HG03064 (cell line): ENCODE measurements around the gene SYT3.

ENCODE experiments used
- ATAC-seq: cut with Tn5 transposase; IDR thresholded peaks from one replicate; pipeline ENCODE4 v1.9.1; 2021; ENCODE audit warnings: low read depth; ENCODE audit not compliant: unreplicated experiment

SYT3 gene

GRCh38 chr19:50662651-50663481 lies 23.2 kb upstream of the SYT3 start:
- ATAC-seq = no peak

DNA sequence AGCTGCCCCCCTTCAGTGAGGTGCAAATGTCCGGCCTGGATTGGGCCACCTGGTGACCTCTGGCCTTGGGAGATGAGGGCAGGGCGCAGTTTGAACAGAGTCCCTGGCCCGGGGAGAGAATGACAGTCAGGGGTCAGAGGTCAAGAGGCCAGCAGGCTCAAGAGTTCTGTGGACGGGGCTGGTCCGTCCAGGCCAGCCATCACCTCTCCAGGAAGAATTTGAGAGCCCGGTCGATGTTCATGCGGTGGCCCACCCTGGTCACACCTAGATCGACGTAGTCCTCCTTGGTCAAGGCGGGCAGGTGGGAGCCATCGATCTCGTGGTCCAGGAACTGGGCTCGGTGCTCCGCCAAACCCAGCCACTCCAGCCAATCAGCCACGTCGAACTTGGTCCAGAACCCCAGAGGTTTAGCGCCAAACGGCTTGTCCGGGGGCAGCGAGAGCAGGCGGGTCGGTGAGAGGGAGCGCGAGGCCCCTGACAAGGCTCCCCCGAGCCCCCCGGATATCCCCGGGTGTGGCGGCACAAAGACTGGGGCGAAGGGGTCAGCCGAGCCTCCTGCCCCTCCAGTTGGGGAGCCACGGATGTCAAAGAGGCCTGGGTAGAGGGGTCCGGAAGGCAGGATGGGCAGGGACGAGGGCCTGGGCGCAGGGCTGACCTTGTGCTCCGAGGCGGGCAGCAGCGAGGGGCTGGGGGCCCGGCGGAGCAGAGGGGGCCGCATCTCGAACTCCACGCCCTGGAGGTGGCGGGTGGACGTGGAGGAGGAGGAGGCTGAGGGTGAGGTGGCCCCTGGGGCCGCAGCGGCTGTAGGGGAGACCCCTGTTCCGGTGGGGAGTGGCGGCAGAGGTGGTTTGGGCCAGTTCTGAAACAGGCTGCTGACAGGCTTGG lies 22.3 kb upstream of the SYT3 start:
- no peak for ATAC-seq

GRCh38 chr19:50661023-50661422 lies 21.3 kb upstream of the SYT3 start:
- no peak for ATAC-seq

- ATAC-seq = no peak
Observed at GRCh38 chr19:50660088-50660366, 20.3 kb upstream of the SYT3 start.

DNA sequence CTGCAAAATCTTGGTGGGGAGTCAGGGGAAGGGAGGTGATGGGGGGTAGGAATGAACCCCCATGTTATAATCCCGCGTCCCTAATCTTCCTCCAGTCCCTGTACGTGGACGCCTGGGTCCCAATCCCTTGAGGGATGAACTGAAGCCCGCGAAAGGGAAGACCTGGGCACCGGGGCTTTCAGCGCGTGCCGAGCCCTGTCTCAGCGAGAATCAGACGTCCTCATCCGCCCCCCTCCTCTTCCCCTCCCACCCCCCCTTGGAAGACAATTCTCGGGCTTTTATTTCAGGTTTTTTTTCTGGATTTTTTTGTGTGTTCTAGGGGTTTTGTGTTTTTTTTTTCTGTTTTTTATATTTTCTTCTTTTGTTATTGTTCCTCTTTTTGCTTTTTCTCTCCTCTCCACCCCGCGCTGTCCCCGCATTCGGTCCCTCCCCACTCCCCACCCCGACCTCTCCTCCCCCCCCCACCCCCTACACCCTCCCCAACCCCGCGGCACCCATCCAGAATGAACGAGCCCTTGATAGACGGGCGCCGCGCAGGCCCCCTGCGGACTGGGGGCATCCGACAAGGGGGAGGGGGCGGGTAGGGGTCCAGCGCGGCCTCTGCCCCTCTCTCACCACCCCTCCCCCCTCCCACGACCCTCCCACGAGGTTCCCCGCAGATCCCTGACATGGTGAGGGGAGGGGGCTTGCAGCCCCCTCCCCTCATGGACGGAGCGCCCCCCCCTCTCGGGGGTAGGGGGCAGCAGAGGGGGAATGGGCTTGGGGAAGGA lies 19.8 kb upstream of the SYT3 start:
- ATAC-seq = no peak

GRCh38 chr19:50658441-50659317 lies 19.0 kb upstream of the SYT3 start:
- ATAC-seq = no peak

DNA sequence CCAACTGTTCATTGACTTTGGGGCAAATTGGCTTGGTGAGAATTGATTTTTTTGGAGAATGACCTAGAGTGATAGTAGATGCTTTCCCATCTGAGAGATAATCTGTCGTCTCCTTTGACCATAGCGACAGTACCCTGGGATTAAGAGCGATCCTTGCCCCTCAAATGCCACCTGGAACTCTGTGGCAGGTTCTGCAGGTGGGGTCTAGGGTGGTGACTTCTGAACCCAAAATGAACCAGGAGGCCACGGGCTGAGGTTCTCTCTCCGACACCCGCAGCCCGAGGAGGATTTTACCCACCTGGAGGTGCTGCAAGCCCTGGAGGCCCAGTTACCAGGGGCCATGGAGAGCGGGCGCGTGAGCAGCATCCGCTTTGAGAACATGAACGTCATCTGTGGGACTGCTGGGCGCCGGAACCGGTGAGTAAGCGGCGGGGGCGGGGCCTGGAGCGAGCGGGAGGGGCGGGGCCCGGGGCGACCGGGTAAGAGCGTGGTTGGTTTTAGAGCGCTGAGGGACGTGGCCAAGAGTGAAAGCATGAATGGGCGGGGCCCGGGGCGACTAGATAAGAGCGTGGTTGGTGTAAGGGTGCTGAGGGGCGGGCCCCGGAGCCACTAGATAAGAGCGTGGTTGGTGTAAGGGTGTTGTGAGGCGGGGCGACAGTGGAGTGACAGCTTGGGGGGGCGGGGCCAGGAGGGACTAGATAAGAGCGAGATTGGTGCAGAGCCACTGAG lies 18.2 kb upstream of the SYT3 start:
- ATAC-seq = no peak

DNA sequence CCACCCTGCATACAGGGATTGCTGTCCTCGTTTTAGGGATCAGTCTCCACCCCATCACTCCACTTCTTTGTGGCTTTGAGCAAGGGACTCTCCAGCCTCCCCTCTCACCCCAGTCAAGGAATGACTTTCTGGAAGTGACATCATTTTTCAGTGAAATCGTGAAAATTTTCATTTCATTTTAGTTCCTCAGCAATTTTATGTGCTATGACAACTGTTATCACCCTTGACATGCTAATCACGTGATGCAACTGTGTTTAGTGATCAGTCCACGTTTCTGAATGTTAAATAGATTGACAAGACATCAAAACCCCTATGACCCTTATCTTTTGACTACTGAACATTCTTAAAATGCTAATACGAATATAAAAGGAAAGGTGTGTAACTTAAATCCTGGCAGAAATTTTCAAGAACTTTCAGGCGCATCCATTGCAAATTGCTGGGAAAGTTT lies 17.6 kb upstream of the SYT3 start:
- no peak for ATAC-seq

GRCh38 chr19:50654882-50655281 lies 15.2 kb upstream of the SYT3 start:
- ATAC-seq = no peak

DNA sequence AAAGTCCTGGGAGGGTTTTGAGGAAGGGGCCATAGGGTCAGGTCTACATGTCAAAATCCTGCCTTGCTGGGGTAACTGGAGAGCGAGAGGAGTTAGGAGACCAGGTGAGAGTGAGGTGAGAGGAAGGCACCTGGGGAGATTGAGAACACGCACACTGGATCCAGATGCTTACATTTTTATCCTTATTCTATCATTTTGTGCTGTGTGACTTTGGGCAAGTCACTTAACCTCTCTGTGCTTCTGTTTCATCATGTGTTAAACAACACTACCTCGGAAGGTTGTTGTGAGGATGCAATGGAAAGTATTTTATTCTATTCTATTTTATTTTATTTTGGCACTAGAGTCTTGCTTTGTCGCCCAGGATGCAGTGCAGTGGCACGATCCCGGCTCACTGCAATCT lies 13.0 kb upstream of the SYT3 start:
- ATAC-seq = no peak

GRCh38 chr19:50651174-50651573 lies 11.5 kb upstream of the SYT3 start:
- no peak for ATAC-seq

- ATAC-seq = no peak
Observed at GRCh38 chr19:50649433-50650391, 10.0 kb upstream of the SYT3 start, which contains the start of gene C19orf81. TSS of gene C19orf81 (plus strand) at chr19:50649445. CDS start at chr19:50649445, 0 bp downstream.

GRCh38 chr19:50648659-50649058 lies 9.0 kb upstream of the SYT3 start:
- ATAC-seq = no peak

GRCh38 chr19:50647879-50648615 lies 8.4 kb upstream of the SYT3 start:
- ATAC-seq = no peak

- no peak for ATAC-seq
Observed at GRCh38 chr19:50646074-50646807, 6.6 kb upstream of the SYT3 start.

DNA sequence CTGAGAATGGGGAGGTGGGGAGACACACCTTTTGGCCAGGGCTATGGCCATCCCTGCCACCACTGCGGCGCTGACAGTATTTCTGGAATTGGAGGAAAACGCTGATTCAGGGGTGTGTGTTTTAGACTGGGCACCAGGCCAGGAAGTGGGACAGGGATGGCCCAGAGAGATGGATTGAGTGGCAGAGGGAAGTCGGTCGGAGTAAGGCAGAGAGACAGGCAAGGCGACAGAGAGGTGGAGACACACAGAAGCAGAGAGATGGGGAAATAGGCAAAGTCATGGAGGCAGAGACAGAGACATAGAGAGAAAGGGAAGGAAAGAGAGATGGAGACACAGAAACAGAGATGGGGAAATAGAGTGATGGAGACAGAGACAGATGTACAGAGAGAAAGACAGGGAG lies 5.4 kb upstream of the SYT3 start:
- ATAC-seq = no peak
